ENCODE results near the gene MRPS6.

MRPS6 gene

GRCh38 chr21:34135330-34135729, 62.0 kb downstream of the MRPS6 start:
- DNase-seq, result no peak

DNA sequence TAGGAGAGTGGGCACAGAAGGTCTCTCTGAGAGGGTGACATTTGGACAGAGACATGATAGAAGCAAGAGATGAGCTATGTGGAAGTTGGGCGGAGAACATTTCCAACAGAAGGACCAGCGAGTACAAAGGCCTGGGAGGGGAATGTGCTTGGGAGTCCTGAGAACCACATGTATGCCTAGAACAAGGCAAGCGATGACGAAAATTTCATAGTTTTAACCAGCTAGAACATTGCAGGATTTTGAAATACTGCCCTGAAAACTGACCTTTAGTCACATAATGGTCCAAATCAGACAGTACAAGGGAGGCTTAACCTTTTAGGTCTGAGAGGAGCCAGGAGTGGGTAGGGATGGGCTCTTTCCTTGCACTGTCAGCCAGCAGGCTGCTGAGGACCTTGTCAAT, 68.0 kb downstream of the MRPS6 start:
- no peak for DNase-seq

DNA sequence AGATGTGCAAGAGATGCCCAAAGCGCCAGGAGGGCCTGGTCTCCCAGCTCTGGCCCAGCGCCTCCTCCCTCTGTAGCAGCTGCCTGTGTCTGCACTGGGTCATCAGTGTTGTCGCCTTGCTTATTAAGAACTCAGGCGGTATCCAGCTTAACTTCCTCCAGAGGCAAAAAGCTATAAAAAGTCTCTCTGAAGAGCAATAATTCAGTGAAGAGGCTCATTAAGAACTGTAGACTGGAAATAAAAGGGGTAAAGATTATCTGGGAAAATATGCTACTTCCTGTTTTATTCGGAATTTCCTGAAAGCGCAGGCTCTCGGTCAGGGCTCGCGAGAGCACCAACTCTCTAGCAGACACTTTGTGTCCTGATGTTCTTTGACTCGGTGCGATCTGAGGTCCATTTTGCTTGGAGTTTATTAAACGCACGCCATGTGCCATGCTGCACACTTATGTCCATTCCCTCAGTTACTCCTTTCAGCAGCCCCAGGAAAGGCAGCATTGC, 70.4 kb downstream of the MRPS6 start:
- no peak for DNase-seq

DNA sequence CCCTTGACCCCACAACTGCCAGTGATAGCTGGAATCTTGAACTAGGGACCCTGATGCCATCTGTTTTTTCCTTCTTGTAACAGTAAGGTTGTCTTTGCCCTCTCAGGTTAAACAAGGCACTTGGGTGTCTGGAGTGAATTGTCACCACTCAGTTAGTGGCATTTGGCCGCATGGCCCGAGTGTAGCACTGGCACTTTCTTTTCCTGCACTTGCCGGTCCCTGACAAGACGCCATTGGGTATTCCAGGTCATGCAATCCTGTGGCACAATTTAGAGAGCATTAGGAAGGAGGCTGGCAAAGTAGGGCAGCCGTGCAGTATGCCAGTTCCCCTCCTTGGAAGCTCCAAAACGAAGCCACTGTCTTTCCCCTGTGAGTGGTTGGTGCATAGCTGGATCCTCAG, 70.8 kb downstream of the MRPS6 start:
- DNase-seq, result no peak

DNA sequence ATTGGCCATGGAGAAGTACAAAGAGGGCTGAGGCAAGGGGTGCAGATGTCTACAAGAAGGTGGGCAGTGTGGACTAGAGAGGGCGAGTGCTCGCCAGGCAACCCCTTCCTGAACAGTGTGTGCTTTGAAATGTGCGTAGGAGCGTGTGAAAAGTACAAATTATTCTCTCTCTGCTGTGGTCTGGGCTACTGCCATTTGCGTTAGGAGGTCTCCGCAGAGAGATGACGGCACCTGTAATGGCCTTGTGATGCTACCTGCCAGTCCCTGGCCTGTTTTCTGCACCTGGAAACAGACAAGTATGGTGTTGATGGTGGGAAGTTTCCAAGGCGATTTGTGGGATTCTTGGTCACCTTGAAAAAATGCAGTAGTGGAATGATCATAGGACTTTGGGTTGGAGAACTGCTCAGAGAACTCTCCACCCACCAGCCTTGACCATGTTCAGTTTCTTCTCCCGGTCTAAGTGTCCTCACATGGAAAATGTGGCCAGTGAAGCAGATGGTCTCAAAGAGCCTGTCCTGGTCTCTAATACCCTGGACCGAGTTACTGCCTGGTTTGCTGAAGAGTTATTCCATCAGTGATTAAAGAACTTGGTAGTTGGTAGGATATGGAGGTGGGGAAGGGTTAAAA, 74.5 kb downstream of the MRPS6 start:
- no peak for DNase-seq

- DNase-seq, result no peak
These were observed 75.0 kb downstream of the MRPS6 start for GRCh38 chr21:34148419-34148804.

GRCh38 chr21:34148826-34149558, 75.6 kb downstream of the MRPS6 start:
- no peak for DNase-seq

- no peak for DNase-seq
These were observed 79.1 kb downstream of the MRPS6 start for GRCh38 chr21:34152500-34152899.

GRCh38 chr21:34154878-34155277, 81.5 kb downstream of the MRPS6 start:
- DNase-seq, result no peak

GRCh38 chr21:34156957-34157356, 83.6 kb downstream of the MRPS6 start:
- no peak for DNase-seq

DNA sequence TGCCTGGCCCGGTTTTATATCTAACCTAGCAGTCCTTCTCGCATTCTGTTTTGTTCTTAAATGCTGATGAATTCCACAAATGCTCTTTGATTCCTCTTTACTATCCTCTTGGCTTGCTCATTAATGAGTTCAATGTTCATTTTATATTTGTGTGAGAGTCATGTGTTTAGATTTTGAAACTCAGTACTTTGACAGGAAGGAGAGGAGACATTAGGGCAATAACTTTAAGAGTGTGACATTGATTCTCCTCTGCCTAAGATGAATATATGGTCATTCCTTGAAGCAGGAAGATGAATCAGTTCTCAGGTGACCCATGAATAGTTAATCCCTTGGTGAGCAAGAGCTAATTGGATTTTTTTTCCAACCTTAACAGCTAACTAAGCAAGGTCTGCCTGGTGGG, 84.1 kb downstream of the MRPS6 start:
- no peak for DNase-seq

DNA sequence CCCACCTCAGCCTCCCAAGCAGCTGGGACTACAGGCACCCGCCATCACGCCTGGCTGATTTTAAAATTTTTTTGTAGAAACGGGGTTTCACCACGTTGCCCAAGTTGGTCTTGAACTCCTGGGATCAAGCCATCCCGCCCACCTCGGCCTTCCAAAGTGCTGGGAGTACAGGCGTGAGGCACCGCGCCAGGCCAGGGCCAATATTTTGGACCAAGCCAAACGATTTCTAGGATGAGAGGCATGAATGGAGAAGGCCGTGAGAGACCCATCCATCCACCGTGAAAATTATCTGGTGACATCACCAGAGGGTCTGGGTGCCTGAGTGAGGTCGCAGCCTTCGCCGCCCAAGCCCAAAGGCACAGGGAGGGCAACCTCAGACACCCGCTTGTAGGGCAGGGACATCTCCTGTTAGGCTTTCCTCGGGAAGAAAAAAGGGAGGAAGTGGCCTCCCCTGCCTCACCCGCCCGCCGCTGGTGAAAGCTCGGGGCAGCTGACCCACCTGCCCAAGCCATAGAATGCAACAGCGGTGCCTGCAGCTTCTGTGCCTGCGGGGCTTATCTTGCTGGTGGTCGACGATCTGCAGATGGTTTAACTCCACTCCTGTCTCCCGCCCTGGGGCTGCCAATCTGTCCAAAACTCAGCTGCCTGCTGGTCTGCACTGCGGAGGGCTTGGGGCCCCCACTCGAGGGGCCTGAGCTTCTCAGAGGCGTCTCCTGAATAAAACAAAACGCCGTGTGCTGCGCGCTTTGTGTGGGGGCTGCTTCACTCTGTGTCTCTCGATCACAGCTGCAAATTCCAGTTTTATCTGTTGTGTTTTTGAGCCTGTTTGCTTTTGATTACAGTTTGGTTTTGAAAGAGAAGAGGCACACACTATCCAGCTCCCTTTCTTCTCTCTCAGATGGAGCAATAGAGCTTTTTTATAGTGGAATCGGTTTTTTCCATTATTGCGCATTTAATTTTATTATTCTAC, 85.8 kb downstream of the MRPS6 start:
- no peak for DNase-seq

DNA sequence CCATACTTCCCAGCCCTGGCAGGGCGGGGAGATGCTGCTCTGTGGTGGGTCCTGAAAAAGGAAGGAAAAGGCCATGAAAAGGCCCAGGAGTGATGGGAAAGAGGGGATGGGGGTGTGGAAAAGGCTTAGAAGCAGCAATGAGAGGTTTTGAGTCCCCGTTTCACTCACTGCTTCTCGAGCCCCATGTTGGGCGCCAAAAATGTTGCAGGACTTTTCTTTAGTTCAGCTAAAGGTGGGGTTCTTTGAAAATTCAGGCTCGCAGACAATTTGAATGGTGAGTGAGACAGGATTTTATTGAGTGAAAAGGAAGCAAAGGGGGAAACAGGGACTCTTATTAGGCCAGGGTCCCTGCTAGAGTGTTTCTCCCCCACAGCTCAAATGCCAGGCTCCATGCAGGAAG, 93.1 kb downstream of the MRPS6 start:
- DNase-seq, result no peak

- no peak for DNase-seq
These were observed 97.5 kb downstream of the MRPS6 start for GRCh38 chr21:34170886-34171285.

DNA sequence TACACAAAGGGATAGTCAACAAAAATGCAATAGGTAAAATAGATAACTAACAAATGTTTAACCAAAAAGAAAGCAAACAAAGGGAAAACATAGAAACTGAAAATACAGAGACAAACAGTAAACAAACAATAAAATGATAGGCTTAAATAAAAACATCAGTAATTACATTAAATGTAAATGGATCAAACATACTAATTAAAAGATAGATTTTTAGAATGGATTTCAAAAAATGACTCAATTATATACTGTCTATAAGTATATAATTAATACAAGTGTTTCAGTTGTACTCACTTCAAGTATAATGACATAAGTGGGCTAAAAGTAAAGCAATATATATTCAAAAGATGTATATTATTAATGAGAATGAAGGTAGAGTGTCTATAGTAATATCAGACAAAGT, 101.1 kb downstream of the MRPS6 start:
- no peak for DNase-seq

DNA sequence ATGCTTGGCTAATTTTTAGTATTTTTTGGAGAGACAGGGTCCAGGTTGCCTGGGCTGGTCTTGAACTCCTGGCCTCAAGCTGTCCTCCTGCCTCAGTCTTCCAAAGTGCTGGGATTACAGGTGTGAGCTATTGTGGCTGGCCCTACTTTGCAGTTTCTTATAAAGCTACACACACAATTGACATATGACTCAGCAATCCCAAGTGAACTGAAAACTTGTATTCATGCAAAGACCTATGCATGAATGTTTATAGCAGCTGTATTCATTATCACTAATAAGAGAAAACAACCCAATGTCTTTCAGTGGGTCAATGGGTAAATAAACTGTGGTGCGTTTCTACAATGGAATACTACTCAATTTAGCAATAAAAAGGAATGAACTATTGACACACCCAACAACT, 103.1 kb downstream of the MRPS6 start:
- DNase-seq, result no peak

DNA sequence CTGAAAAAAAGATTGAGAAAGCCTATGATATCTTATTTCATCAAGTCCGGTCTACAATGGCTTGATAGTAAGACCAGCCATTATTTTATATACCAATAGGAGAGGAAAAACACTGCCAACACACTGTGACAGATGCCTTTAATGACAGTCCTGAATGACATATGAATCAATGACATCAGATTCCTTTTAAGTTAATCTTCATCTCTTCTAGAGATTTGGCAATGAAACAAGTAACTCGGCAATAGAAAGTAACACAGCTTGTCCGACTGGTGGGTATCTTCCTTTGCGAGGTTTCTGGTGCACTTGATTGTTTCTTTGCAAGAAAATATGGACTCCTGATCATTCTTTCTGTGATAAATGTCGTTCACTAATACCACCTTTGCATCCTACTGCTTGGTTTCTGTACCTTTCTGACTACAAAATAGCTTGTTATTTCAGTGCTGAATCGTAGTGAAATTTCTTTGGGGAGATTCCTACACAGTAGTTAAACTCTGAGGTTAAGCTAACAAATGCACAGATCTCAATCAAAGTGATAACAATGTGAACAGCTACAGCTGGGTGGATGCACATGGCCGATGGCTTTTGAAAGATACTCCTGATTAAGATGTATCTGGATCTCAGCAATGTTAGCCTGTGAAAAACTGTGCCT, 104.7 kb downstream of the MRPS6 start:
- DNase-seq, result no peak

DNA sequence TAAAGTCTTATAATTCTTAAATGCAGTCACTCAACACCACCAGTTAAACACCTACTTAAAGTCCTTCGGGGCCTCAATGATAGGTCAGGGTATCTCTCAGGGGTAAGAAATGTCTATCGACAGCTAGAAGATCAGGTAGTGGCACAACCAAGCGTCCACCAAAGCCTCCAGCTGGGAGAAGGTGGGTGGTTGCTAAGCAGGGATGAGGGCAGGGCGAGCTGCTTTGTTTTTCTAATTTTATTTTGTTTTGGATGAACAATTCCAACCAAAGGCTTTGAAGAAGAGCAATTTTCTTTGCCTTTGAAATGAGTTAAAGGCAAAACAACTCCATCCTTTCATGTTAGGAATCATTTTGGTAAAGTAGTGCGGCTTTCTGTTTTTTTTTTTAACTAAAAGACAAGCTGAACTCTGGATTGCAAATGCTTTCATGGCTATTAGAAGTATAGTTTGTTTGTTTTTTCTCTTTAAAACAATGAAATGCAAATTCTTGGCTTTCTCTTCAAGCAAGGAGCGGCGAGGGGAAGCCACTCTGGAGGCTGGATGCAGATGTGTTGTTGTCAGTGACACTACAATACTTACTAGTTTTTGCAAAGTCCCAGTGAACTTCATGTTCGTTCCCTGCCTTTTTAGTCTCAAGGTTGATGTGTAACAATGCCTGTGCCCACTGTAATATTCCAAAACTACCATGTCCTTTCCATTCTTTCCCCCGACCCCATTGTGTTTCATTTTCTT, 106.0 kb downstream of the MRPS6 start:
- peak; percentile 75 for DNase-seq

DNA sequence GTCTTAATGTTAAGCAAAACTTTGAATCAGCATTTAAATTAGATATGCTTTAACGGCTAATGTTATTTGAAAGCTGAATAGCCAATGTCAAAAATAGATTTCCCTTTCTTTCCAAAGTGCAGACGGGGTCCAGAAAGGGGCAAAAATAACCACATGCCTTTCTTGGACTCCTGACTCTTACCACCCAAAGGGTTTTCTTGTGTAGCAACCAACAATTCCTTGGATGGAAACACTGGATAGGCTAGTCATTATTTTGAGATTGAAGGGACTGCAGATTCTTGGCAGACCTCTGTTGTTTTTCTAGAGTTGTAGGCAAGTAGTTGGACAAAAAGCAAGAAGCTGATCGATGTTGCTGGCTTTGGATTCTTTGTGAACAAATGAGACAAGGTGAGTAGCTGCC, 107.0 kb downstream of the MRPS6 start:
- DNase-seq, result no peak

DNA sequence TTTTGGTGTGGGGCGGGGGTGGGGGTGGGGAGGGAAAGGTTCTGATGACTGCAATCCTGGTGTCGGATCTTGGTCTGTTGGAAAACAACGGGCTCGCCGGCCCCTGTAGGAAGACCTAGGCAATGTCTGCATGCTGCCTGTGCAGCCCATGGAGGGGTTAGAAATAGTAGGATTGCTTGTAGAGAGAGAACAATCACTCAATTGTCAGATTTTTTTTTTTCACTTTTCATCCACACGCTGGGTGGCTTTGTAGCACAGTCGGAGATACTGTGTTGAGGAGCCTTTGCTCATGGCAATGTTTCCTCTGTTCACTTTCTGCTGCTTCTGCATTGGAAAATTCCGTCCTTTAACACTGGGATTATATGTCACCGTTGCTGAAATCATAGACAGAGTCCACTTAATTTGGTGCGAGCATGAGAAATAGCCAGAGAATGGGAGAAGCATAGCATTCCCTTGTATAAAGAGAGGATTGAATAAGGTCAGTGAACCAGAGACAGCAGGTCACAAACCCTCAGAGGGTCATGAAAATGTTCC, 107.5 kb downstream of the MRPS6 start:
- DNase-seq, result peak; percentile 7

DNA sequence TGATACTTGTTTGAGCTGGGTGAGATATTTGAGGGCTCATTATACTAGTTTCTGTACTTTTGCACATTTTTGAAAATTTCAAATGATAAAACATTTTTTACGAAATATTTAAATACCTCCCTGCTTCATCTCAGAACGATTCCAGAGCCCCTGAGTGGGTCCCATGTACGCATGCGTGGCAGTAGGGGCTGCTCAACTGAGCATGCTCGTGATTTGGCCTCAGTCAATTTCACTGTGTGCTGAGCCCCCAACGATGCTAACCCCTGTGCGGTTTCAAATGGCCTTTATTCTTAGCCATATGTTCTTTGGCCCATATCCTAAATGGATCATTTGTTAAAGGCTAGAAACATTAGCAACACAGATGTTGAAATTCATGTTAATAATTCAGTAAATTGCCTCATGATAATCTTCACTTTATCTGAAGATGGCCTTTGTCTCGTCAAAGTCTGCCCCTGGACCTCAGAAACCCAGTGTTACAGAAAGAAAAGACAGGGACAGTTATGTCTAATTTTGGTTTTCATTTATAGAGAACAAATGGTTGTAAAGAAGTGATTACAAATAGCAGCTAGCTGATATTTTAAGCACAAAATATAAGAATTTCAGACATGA, 108.2 kb downstream of the MRPS6 start:
- DNase-seq, result no peak

- no peak for DNase-seq
These were observed 109.1 kb downstream of the MRPS6 start for GRCh38 chr21:34182436-34182835.

Data from NCI-H526 treated with DMSO at 0.1 percent for 48 hours (cell line).